Liver (tissue), 9 donors: ENCODE results near the gene PIRT. TPM values are rescaled to one million over a fixed set of nuclear protein-coding genes. Genes with fewer than 3 reads are reported as not detected.
A peak's percentile ranks its signal among the peaks of the same experiment; 100 is the strongest.

Source experiments
- DNase-seq: peaks from one replicate; pipeline ENCODE4 v3.0.0-alpha.2; 2017; ENCODE audit warnings: low spot score
- H3K27ac ChIP-seq, 2 donors: one replicate each; pipeline ENCODE4 v1.7.0; 2013; ENCODE audit warnings: inconsistent platforms in 2 of 2, low read length in 2 of 2, control low read depth in 1 of 2, low read depth in 1 of 2, mild to moderate bottlenecking in 1 of 2
- H3K27me3 ChIP-seq, 4 donors: one replicate each; pipeline versions ENCODE4 v1.6.1 to v1.7.0; 2013; ENCODE audit warnings: low read length in 3 of 4, inconsistent platforms in 1 of 4, mild to moderate bottlenecking in 1 of 4, moderate library complexity in 1 of 4; ENCODE audit not compliant: control insufficient read depth in 4 of 4, insufficient read depth in 4 of 4
- H3K36me3 ChIP-seq, 4 donors: one replicate each; pipeline versions ENCODE4 v1.6.1 to v1.7.0; 2013; ENCODE audit warnings: low read length in 3 of 4, mild to moderate bottlenecking in 3 of 4, low read depth in 1 of 4, moderate library complexity in 1 of 4; ENCODE audit not compliant: control insufficient read depth in 4 of 4, insufficient read depth in 3 of 4
- H3K4me1 ChIP-seq, 4 donors: one replicate each; pipeline versions ENCODE4 v1.6.1 to v1.7.0; 2013; ENCODE audit warnings: low read length in 3 of 4, mild to moderate bottlenecking in 3 of 4, moderate library complexity in 1 of 4; ENCODE audit not compliant: control insufficient read depth in 4 of 4, insufficient read depth in 4 of 4
- H3K4me3 ChIP-seq, 3 donors: one replicate each; pipeline versions ENCODE4 v1.6.1 to v1.7.0; 2013; ENCODE audit warnings: low read length in 3 of 3, control low read depth in 1 of 3, low read depth in 1 of 3, mild to moderate bottlenecking in 1 of 3
- H3K9ac ChIP-seq, 2 donors: one replicate each; pipeline ENCODE4 v1.7.0; 2013; ENCODE audit warnings: low read length in 2 of 2, mild to moderate bottlenecking in 2 of 2, moderate library complexity in 2 of 2, control low read depth in 1 of 2, low read depth in 1 of 2
- H3K9me3 ChIP-seq, 4 donors: one replicate each; pipeline versions ENCODE4 v1.6.1 to v1.7.0; 2013; ENCODE audit warnings: low read length in 3 of 4; ENCODE audit not compliant: control insufficient read depth in 4 of 4
- EGR1 ChIP-seq, 2 donors: IDR thresholded peaks; 2 replicates each; pipeline ENCODE4 v1.6.1; 2016 to 2018; ENCODE audit warnings: antibody characterized with exemption in 2 of 2, low read depth in 2 of 2
- FOXA1 ChIP-seq: IDR thresholded peaks from 2 replicates; pipeline ENCODE4 v1.6.1; 2016; ENCODE audit warnings: antibody characterized with exemption
- FOXA2 ChIP-seq: IDR thresholded peaks from 2 replicates; pipeline ENCODE4 v1.6.1; 2016; ENCODE audit warnings: antibody characterized with exemption
- GABPA ChIP-seq, 2 donors: IDR thresholded peaks in 1 of 2; conservative IDR thresholded peaks in 1 of 2; 2 replicates each; pipeline ENCODE4 v1.6.1; 2016; ENCODE audit warnings: antibody characterized with exemption in 2 of 2, mild to moderate bottlenecking in 1 of 2, moderate library complexity in 1 of 2
- HNF4A ChIP-seq, 2 donors: conservative IDR thresholded peaks; 2 replicates each; pipeline ENCODE4 v1.6.1; 2016; ENCODE audit warnings: antibody characterized with exemption in 2 of 2, mild to moderate bottlenecking in 2 of 2
- HNF4G ChIP-seq: IDR thresholded peaks from 2 replicates; pipeline ENCODE4 v1.6.1; 2016; ENCODE audit warnings: antibody characterized with exemption
- JUND ChIP-seq, 2 donors: IDR thresholded peaks; 2 replicates each; pipeline ENCODE4 v1.6.1; 2016; ENCODE audit warnings: antibody characterized with exemption in 2 of 2
- NR2F2 ChIP-seq: IDR thresholded peaks from 2 replicates; pipeline ENCODE4 v1.6.1; 2016; ENCODE audit warnings: antibody characterized with exemption
- RAD21 ChIP-seq, 2 donors: IDR thresholded peaks; 2 replicates each; pipeline ENCODE4 v1.6.1; 2016; ENCODE audit warnings: antibody characterized with exemption in 2 of 2, mild to moderate bottlenecking in 2 of 2
- RXRA ChIP-seq, 2 donors: IDR thresholded peaks; 2 replicates each; pipeline ENCODE4 v1.6.1; 2017 to 2018; ENCODE audit warnings: antibody characterized with exemption in 2 of 2, mild to moderate bottlenecking in 1 of 2
- SP1 ChIP-seq: IDR thresholded peaks from 2 replicates; pipeline ENCODE4 v1.6.1; 2018; ENCODE audit warnings: antibody characterized with exemption, mild to moderate bottlenecking
- TAF1 ChIP-seq: conservative IDR thresholded peaks from 2 replicates; pipeline ENCODE4 v1.6.1; 2016; ENCODE audit warnings: antibody characterized with exemption, mild to moderate bottlenecking
- YY1 ChIP-seq: IDR thresholded peaks from 2 replicates; pipeline ENCODE4 v1.6.1; 2016; ENCODE audit warnings: antibody characterized with exemption, mild to moderate bottlenecking
- WGBS: extraction: QIAGEN DNeasy Blood & Tissue Kit; methylation state at CpG from one replicate; pipeline ENCODE4 v1.1.7; 2013; 5-methylcytosine and 5-hydroxymethylcytosine counted together
- polyA plus RNA-seq, 2 donors: library from polyadenylated mRNA; stranded (reverse) in 1 of 2; unstranded in 1 of 2; fragments of 200-250 nt in 1 of 2; fragments of >200 nt in 1 of 2; fragmentation: Nextera tagmentation in 1 of 2; extraction: Ambion mirVana in 1 of 2; gene quantifications; one replicate each; pipeline versions ENCODE4 v1.2.1 to v1.2.3, GENCODE V29; 2013 to 2015
- total RNA-seq, 2 donors: library from RNA; depleted of rRNA; stranded (reverse); fragments of >200 nt; gene quantifications; one replicate each; pipeline ENCODE4 v1.2.3, GENCODE V29; 2014
- TF ChIP-seq, protein P1 (sequence below): IDR thresholded peaks from 2 replicates; pipeline ENCODE4 v1.6.1; 2016; ENCODE audit warnings: antibody characterized with exemption
- TF ChIP-seq, protein P2 (sequence below): fragments of 150-350 bp; IDR thresholded peaks from 2 replicates; pipeline ENCODE4 v1.5.1; 2017; ENCODE audit warnings: improper control_type of control experiment, low read depth, low read length; ENCODE audit not compliant: missing input control
- TF ChIP-seq, protein P3 (sequence below): IDR thresholded peaks from 2 replicates; pipeline ENCODE4 v1.6.1; 2016; ENCODE audit warnings: antibody characterized with exemption, mild to moderate bottlenecking
- TF ChIP-seq, protein P4 (sequence below): IDR thresholded peaks from 2 replicates; pipeline ENCODE4 v1.6.1; 2016; ENCODE audit warnings: antibody characterized with exemption
- donor health status: healthy.
- donor health status: healthy.
- donor health status: healthy.
- donor health status: healthy.
- donor health status: healthy.

Gene PIRT
- total and polyA plus RNA-seq, 4 donors = 0.18 TPM; not detected in 3

DNA sequence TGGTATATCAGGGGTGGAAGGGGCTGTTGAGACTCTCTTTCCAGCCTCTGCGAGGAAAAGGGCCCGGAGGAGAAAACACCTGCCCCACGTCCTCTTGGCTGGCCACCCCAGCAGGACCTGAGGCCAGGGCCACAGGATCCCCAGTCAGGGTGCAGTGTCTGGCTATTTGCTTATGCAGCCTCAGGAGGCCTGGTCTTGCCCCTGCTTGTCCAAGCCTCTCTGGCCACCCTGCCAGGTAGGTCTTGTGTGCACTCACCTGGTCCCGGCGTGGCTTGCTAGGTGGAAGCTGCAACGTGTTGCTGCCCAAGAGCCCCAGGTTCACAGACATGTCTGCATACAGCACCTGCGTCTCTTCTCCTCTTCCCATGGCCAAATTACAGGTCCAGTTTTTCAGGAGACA lies 34.5 kb downstream of the PIRT start:
- no peak for DNase-seq
- H3K4me1 ChIP-seq = peaks cover 4 to 14% (median 9%) of the 10 kb centered on the region in 4 donors
- TF ChIP-seq, protein P1, sequence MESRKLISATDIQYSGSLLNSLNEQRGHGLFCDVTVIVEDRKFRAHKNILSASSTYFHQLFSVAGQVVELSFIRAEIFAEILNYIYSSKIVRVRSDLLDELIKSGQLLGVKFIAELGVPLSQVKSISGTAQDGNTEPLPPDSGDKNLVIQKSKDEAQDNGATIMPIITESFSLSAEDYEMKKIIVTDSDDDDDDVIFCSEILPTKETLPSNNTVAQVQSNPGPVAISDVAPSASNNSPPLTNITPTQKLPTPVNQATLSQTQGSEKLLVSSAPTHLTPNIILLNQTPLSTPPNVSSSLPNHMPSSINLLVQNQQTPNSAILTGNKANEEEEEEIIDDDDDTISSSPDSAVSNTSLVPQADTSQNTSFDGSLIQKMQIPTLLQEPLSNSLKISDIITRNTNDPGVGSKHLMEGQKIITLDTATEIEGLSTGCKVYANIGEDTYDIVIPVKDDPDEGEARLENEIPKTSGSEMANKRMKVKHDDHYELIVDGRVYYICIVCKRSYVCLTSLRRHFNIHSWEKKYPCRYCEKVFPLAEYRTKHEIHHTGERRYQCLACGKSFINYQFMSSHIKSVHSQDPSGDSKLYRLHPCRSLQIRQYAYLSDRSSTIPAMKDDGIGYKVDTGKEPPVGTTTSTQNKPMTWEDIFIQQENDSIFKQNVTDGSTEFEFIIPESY = no peak
- TF ChIP-seq RXRA (IDR thresholded peaks at IDR 0.05) = no peak
- no peaks in the 10 kb centered on the region for H3K27me3 ChIP-seq
- no peak overlapping the region for H3K4me3 ChIP-seq
- 89% methylated on average over 7 of the region's 7 CpGs for WGBS
- peaks cover 0 to 2% (median 0%) of the 10 kb centered on the region in 4 donors for H3K36me3 ChIP-seq
- H3K9ac ChIP-seq = no peak overlapping the region
- no peak overlapping the region for H3K27ac ChIP-seq
- H3K9me3 ChIP-seq = no peaks in the 10 kb centered on the region

DNA sequence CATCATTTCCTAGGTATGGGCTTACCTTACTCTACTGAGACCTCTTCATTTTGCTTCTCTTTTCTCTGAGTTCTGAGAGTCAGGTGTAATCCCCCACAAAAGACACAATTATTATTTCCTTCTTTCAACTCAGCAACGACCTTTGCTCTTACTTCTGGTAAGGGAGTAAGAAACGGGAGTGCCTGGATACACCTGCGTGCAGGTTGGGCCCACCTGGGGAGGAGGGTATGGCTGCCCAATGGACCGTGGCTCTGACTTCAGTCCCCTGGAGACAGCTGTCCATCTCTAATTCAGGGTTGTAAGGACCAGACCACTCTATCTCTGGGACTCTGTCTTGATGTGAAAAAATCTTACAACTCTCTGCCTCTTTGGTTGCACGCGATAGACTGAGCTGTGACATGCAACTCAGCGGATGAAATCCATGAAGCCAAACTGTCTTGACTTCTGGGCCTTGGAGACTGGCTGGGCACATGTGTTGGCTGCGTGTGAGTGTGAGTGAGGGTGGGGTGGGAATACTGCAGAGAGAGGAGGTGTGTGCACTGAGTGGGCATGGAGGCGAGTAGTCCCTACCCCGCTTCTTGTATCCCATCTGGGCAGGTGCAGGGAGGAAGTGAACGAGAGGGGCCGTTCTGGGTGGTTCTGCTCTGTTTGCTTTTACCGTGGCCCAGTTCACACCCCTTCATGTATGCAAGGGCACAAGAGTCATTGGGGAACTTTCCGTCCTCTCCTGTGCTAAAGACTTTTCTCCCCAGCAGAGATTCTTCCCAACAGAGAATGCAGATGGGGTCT lies 35.2 kb downstream of the PIRT start:
- Histone ChIP-seq H3K4me3 (no peak overlapping the region), H3K4me1 (peaks cover 4 to 20% (median 15%) of the 10 kb centered on the region in 4 donors), H3K27ac (no peak overlapping the region), H3K36me3 (peaks cover 0 to 2% (median 0%) of the 10 kb centered on the region in 4 donors), H3K9me3 (no peaks in the 10 kb centered on the region), H3K9ac (no peak overlapping the region), H3K27me3 (no peaks in the 10 kb centered on the region)
- DNase-seq = no peak
- WGBS = 86% methylated on average over 14 of the region's 14 CpGs
- TF ChIP-seq FOXA1 (no peak), GABPA (IDR thresholded peaks at IDR 0.05 in 1 of 2, conservative IDR thresholded peaks at IDR 0.05 in 1 of 2) (no peak), SP1 (no peak), TAF1 (no peak), FOXA2 (no peak), RAD21 (IDR thresholded peaks at IDR 0.05) (no peak), NR2F2 (no peak), RXRA (IDR thresholded peaks at IDR 0.05) (no peak), HNF4A (conservative IDR thresholded peaks at IDR 0.05) (no peak), EGR1 (IDR thresholded peaks at IDR 0.05; ENCODE audit: low read depth in 2 of 2) (no peak), JUND (IDR thresholded peaks at IDR 0.05) (no peak)

DNA sequence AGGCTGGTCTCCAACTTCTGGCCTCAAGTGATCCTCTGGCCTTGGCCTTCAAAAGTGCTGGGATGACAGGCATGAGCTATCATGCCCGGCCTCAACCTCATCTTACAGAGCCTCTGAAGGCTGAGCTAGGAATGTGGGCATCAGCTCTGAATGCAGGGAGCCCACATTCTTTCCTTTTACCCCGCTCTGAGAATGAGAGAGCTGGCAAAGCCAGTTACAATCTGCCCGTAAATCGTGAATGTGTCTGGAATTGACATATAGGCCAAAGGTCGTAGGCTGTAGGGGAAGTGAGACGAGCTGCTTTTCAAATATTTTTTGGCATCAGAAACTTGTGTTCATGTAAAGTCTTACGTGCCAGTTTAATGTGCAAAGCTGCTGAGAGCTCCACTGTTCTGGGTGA lies 38.5 kb downstream of the PIRT start:
- no peak for DNase-seq
- Histone ChIP-seq H3K4me1 (peaks cover 4 to 25% (median 19%) of the 10 kb centered on the region in 4 donors), H3K4me3 (no peak overlapping the region), H3K9me3 (no peaks in the 10 kb centered on the region), H3K27ac (peak overlapping the region; percentile 55 to 57), H3K36me3 (no peaks in the 10 kb centered on the region), H3K27me3 (no peaks in the 10 kb centered on the region), H3K9ac (no peak overlapping the region)
- WGBS = 28% methylated on average over 7 of the region's 7 CpGs
- TF ChIP-seq, protein P2, sequence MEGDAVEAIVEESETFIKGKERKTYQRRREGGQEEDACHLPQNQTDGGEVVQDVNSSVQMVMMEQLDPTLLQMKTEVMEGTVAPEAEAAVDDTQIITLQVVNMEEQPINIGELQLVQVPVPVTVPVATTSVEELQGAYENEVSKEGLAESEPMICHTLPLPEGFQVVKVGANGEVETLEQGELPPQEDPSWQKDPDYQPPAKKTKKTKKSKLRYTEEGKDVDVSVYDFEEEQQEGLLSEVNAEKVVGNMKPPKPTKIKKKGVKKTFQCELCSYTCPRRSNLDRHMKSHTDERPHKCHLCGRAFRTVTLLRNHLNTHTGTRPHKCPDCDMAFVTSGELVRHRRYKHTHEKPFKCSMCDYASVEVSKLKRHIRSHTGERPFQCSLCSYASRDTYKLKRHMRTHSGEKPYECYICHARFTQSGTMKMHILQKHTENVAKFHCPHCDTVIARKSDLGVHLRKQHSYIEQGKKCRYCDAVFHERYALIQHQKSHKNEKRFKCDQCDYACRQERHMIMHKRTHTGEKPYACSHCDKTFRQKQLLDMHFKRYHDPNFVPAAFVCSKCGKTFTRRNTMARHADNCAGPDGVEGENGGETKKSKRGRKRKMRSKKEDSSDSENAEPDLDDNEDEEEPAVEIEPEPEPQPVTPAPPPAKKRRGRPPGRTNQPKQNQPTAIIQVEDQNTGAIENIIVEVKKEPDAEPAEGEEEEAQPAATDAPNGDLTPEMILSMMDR = no peak
- TF ChIP-seq, protein P3, sequence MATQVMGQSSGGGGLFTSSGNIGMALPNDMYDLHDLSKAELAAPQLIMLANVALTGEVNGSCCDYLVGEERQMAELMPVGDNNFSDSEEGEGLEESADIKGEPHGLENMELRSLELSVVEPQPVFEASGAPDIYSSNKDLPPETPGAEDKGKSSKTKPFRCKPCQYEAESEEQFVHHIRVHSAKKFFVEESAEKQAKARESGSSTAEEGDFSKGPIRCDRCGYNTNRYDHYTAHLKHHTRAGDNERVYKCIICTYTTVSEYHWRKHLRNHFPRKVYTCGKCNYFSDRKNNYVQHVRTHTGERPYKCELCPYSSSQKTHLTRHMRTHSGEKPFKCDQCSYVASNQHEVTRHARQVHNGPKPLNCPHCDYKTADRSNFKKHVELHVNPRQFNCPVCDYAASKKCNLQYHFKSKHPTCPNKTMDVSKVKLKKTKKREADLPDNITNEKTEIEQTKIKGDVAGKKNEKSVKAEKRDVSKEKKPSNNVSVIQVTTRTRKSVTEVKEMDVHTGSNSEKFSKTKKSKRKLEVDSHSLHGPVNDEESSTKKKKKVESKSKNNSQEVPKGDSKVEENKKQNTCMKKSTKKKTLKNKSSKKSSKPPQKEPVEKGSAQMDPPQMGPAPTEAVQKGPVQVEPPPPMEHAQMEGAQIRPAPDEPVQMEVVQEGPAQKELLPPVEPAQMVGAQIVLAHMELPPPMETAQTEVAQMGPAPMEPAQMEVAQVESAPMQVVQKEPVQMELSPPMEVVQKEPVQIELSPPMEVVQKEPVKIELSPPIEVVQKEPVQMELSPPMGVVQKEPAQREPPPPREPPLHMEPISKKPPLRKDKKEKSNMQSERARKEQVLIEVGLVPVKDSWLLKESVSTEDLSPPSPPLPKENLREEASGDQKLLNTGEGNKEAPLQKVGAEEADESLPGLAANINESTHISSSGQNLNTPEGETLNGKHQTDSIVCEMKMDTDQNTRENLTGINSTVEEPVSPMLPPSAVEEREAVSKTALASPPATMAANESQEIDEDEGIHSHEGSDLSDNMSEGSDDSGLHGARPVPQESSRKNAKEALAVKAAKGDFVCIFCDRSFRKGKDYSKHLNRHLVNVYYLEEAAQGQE = peak; percentile 23
- TF ChIP-seq YY1 (peak; percentile 31), HNF4G (no peak), NR2F2 (no peak), FOXA1 (no peak), RXRA (IDR thresholded peaks at IDR 0.05) (peak; percentile 73 to 80), SP1 (peak; percentile 77), HNF4A (conservative IDR thresholded peaks at IDR 0.05) (peak; percentile 51 to 61), JUND (IDR thresholded peaks at IDR 0.05) (peak in 1 of 2 donors; percentile 34)
- TF ChIP-seq, protein P4, sequence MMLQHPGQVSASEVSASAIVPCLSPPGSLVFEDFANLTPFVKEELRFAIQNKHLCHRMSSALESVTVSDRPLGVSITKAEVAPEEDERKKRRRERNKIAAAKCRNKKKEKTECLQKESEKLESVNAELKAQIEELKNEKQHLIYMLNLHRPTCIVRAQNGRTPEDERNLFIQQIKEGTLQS = no peak
- TF ChIP-seq, protein P1 = no peak
